A549 (cell line): ENCODE measurements around the gene ZBTB45. TPM values are rescaled to one million over a fixed set of nuclear protein-coding genes. Genes with fewer than 3 reads are reported as not detected.

Experiments used
- ATAC-seq, 2 experiments: fragments of 200-7000 bp in 1 of 2; fragments of >200 bp in 1 of 2; cut with Nextera tagmentation in 1 of 2; cut with Tn5 transposase in 1 of 2; 3 replicates each; pipeline versions ENCODE4 v1.8.0 to v1.9.1; 2018 to 2020; ENCODE audit warnings: mild to moderate bottlenecking in 1 of 2, moderate library complexity in 1 of 2
- CTCF ChIA-PET: fragments of 300-600 bp; sonication (Branson Sonifier 250); formaldehyde crosslinking; extraction: SDS; loops from one replicate; lab custom pipeline; 2021; ENCODE audit warnings: antibody characterized with exemption, inconsistent platforms; lab: Yijun Ruan, JAX
- POLR2A ChIA-PET: fragments of 350-600 bp; formaldehyde crosslinking; extraction: SDS; loops from one replicate; lab custom pipeline; 2021; ENCODE audit warnings: antibody characterized with exemption, inconsistent platforms; lab: Yijun Ruan, JAX
- DNase-seq, 2 experiments: peaks; one replicate each; pipeline versions ENCODE4 v3.0.0 to v3.0.0-alpha.2; 2011 to 2016; ENCODE audit warnings: low read depth in 1 of 2, low spot score in 1 of 2
- FAIRE-seq: peaks from 2 replicates; lab custom pipeline; 2011; peaks lifted over from hg19 to GRCh38; lab: Jason Lieb, UNC
- H3K27ac ChIP-seq, 2 experiments: fragments of >200 bp; sonication (Bioruptor Twin); formaldehyde crosslinking; 3 replicates each; pipeline ENCODE4 v1.5.1; 2016 to 2017
- H3K4me1 ChIP-seq: fragments of >200 bp; sonication (Bioruptor Twin); formaldehyde crosslinking; 3 replicates; pipeline ENCODE4 v1.6.1; 2016
- H3K4me2 ChIP-seq: fragments of >200 bp; sonication (Bioruptor Twin); formaldehyde crosslinking; 3 replicates; pipeline ENCODE4 v1.6.1; 2016
- H3K4me3 ChIP-seq: fragments of >200 bp; sonication (Bioruptor Twin); formaldehyde crosslinking; 3 replicates; pipeline ENCODE4 v1.5.1; 2016
- H3K9me3 ChIP-seq: fragments of >200 bp; sonication (Bioruptor Twin); formaldehyde crosslinking; 3 replicates; pipeline ENCODE4 v1.6.1; 2016
- BHLHE40 ChIP-seq: IDR thresholded peaks from 2 replicates; pipeline ENCODE4 v1.6.1; 2012; ENCODE audit warnings: low read depth, low read length, inconsistent platforms
- CBX8 ChIP-seq: fragments of 200-600 bp; sonication (generic); IDR thresholded peaks from 2 replicates; pipeline ENCODE4 v1.6.1; 2016
- EHF ChIP-seq: fragments of 250-450 bp; sonication (Bioruptor Pico); IDR thresholded peaks from 2 replicates; pipeline ENCODE4 v1.5.0; 2020; ENCODE audit warnings: mild to moderate bottlenecking
- GATA3 ChIP-seq: IDR thresholded peaks from 2 replicates; pipeline ENCODE4 v1.6.1; 2012; ENCODE audit warnings: borderline replicate concordance
- HEYL ChIP-seq: fragments of 250-450 bp; sonication (Bioruptor Pico); IDR thresholded peaks from 2 replicates; pipeline ENCODE4 v1.8.0; 2021; ENCODE audit warnings: mild to moderate bottlenecking, moderate library complexity
- HOXB13 ChIP-seq: fragments of 250-450 bp; sonication (Bioruptor Pico); IDR thresholded peaks from 2 replicates; pipeline ENCODE4 v1.5.0; 2020; ENCODE audit warnings: low read depth, mild to moderate bottlenecking, moderate library complexity
- HOXB5 ChIP-seq: fragments of 250-450 bp; sonication (Bioruptor Pico); IDR thresholded peaks from 2 replicates; pipeline ENCODE4 v1.5.0; 2020; ENCODE audit warnings: mild to moderate bottlenecking, moderate library complexity
- JUN ChIP-seq, 2 experiments: fragments of >200 bp; sonication (Bioruptor Twin); formaldehyde crosslinking; IDR thresholded peaks; 2 replicates in 1 of 2; 3 replicates in 1 of 2; pipeline ENCODE4 v1.6.1; 2016 to 2017
- KDM1A ChIP-seq: fragments of 200-600 bp; sonication (generic); IDR thresholded peaks from 2 replicates; pipeline ENCODE4 v1.6.1; 2016; ENCODE audit warnings: low read depth, mild to moderate bottlenecking
- MAZ ChIP-seq: fragments of 150-350 bp; IDR thresholded peaks from 2 replicates; pipeline ENCODE4 v1.6.1; 2014; ENCODE audit warnings: antibody characterized with exemption, low read depth, low read length, borderline replicate concordance
- NPAS2 ChIP-seq: fragments of 250-450 bp; sonication (Bioruptor Pico); IDR thresholded peaks from 2 replicates; pipeline ENCODE4 v1.8.0; 2022; ENCODE audit warnings: mild to moderate bottlenecking, moderate library complexity, borderline replicate concordance
- POLR2AphosphoS2 ChIP-seq: conservative IDR thresholded peaks from 2 replicates; pipeline ENCODE4 v1.6.1; 2012; ENCODE audit warnings: low read length, improper control_type of control experiment, inconsistent platforms
- RARB ChIP-seq: fragments of 250-450 bp; sonication (Bioruptor Pico); IDR thresholded peaks from 2 replicates; pipeline ENCODE4 v1.8.0; 2021; ENCODE audit warnings: mild to moderate bottlenecking, moderate library complexity
- SREBF2 ChIP-seq: fragments of 450-650 bp; IDR thresholded peaks from 2 replicates; pipeline ENCODE4 v1.6.1; 2014; ENCODE audit warnings: mild to moderate bottlenecking, moderate library complexity
- WGBS: methylation state at CpG from one replicate; pipeline ENCODE4 v1.1.6; 2017; ENCODE audit errors: missing lambda C conversion rate; 5-methylcytosine and 5-hydroxymethylcytosine counted together
- polyA plus RNA-seq, 4 experiments: library from polyadenylated mRNA; depleted of rRNA in 3 of 4; stranded (reverse); fragments of >200 nt; fragmentation: RNase III in 1 of 4; extraction: RNeasy Plus Mini Kit Qiagen cat#74134 plus additional on column Dnase treatment in 1 of 4; gene quantifications; 2 replicates in 3 of 4; 3 replicates in 1 of 4; pipeline ENCODE4 v1.2.3, GENCODE V29; 2011 to 2017
- TF ChIP-seq, protein P1 (sequence below): IDR thresholded peaks from 2 replicates; pipeline ENCODE4 v1.6.1; 2012; ENCODE audit warnings: low read depth, borderline replicate concordance
- TF ChIP-seq, protein P2 (sequence below): fragments of 150-350 bp; IDR thresholded peaks from 2 replicates; pipeline ENCODE4 v1.6.1; 2014; ENCODE audit warnings: low read depth, mild to moderate bottlenecking, low read length
- TF ChIP-seq, protein P3 (sequence below): fragments of 200-600 bp; sonication (generic); IDR thresholded peaks from 2 replicates; pipeline ENCODE4 v1.6.1; 2016; ENCODE audit warnings: antibody characterized with exemption, mild to moderate bottlenecking, moderate library complexity
- TF ChIP-seq, protein P4 (sequence below): IDR thresholded peaks from 2 replicates; pipeline ENCODE4 v1.6.1; 2012
- TF ChIP-seq, protein P5 (sequence below): fragments of >200 bp; sonication (Bioruptor Twin); formaldehyde crosslinking; IDR thresholded peaks from 3 replicates; pipeline ENCODE4 v1.5.1; 2016

ZBTB45 gene
- polyA plus RNA-seq, 2 of the 4 experiments (the other 2 are of a cell fraction), result 6.4 to 13.4 TPM

DNA sequence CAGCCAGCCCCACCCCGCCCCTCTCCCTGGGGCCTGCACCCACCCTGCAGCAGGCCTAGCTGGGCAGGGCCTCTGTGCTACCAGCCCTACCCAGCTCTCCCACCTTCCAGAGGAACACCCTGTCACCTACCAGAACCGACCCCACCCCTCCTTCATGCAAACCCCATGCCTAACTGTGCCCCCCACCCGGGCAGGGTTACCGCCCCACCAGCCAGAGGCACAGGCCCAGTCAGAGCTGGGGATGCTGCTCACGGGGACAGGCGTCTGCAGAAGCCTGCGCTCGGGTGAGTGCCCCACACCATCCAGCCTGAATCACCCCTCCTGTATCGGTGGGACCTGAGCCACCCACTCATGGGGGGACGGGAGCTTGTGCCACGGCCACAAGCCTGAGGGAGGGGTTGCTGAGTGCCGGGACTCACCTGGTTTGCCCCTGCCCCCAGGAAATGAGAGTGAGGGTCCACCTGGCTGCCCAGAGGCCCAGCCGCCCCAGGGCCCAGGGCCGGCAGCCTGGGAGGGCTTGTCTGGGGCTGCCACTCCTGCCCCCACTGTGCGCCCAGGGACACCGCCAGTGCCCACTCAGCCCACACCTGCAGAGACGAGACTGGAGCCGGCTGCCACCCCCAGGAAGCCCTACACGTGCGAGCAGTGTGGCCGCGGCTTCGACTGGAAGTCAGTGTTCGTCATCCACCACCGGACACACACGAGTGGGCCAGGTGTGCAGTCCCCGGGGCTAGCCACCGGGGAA, 39.7 kb downstream of the ZBTB45 start:
- no peak overlapping the region for H3K27ac ChIP-seq
- H3K4me3 ChIP-seq, result no peak overlapping the region
- H3K4me2 ChIP-seq, result no peak overlapping the region
- 88% methylated on average over 27 of the region's 28 CpGs for WGBS
- ChIA-PET POLR2A (no interaction called here), CTCF (interaction anchor here (0.7 to 3.2 kb wide), 5 partner anchors 10 to 109 kb away, joined by 3 to 24 read pairs (median 4); partner anchors contain the start of gene ZBTB45)
- H3K4me1 ChIP-seq, result peaks cover 12% of the 10 kb centered on the region; the same call in 2 of the 3 replicates
- FAIRE-seq (no peak), ATAC-seq (no peak), DNase-seq (no peak)
- H3K9me3 ChIP-seq, result no peaks in the 10 kb centered on the region
- TF ChIP-seq EHF (CRISPR knock-in tag) (no peak), GATA3 (no peak), JUN (IDR thresholded peaks at IDR 0.05) (no peak), MAZ (no peak), BHLHE40 (no peak), CBX8 (no peak), HEYL (CRISPR knock-in tag) (no peak), NPAS2 (no peak), POLR2AphosphoS2 (no peak), HOXB13 (no peak), RARB (CRISPR knock-in tag) (no peak), KDM1A (no peak), HOXB5 (CRISPR knock-in tag) (no peak), SREBF2 (no peak)
- TF ChIP-seq, protein P1, sequence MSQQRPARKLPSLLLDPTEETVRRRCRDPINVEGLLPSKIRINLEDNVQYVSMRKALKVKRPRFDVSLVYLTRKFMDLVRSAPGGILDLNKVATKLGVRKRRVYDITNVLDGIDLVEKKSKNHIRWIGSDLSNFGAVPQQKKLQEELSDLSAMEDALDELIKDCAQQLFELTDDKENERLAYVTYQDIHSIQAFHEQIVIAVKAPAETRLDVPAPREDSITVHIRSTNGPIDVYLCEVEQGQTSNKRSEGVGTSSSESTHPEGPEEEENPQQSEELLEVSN, result no peak
- TF ChIP-seq, protein P2, sequence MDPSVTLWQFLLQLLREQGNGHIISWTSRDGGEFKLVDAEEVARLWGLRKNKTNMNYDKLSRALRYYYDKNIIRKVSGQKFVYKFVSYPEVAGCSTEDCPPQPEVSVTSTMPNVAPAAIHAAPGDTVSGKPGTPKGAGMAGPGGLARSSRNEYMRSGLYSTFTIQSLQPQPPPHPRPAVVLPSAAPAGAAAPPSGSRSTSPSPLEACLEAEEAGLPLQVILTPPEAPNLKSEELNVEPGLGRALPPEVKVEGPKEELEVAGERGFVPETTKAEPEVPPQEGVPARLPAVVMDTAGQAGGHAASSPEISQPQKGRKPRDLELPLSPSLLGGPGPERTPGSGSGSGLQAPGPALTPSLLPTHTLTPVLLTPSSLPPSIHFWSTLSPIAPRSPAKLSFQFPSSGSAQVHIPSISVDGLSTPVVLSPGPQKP, result no peak
- TF ChIP-seq, protein P3, sequence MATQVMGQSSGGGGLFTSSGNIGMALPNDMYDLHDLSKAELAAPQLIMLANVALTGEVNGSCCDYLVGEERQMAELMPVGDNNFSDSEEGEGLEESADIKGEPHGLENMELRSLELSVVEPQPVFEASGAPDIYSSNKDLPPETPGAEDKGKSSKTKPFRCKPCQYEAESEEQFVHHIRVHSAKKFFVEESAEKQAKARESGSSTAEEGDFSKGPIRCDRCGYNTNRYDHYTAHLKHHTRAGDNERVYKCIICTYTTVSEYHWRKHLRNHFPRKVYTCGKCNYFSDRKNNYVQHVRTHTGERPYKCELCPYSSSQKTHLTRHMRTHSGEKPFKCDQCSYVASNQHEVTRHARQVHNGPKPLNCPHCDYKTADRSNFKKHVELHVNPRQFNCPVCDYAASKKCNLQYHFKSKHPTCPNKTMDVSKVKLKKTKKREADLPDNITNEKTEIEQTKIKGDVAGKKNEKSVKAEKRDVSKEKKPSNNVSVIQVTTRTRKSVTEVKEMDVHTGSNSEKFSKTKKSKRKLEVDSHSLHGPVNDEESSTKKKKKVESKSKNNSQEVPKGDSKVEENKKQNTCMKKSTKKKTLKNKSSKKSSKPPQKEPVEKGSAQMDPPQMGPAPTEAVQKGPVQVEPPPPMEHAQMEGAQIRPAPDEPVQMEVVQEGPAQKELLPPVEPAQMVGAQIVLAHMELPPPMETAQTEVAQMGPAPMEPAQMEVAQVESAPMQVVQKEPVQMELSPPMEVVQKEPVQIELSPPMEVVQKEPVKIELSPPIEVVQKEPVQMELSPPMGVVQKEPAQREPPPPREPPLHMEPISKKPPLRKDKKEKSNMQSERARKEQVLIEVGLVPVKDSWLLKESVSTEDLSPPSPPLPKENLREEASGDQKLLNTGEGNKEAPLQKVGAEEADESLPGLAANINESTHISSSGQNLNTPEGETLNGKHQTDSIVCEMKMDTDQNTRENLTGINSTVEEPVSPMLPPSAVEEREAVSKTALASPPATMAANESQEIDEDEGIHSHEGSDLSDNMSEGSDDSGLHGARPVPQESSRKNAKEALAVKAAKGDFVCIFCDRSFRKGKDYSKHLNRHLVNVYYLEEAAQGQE, result no peak

DNA sequence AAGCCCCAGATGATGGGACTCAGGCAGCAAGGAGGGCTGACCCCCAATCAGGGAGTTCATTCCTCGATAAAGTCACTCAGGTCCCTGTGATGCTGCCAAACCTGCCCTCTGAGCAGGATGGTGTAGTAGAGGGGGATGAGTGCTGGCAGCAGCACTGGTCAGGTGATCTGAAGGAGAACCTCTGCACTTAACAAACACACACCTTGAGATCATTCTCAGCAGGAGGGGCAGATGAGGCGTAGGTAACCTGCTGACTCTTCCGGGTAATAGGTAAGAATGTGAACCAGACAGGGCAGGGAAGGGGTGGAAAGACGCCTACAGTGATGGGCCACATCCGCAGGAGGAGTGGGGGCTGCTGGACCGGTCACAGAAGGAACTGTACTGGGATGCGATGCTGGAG, 40.3 kb downstream of the ZBTB45 start:
- 94% methylated on average over 7 of the region's 7 CpGs for WGBS
- Histone ChIP-seq H3K4me2 (no peak overlapping the region), H3K4me3 (no peak overlapping the region), H3K27ac (no peak overlapping the region), H3K4me1 (peaks cover 14% of the 10 kb centered on the region; the same call in 2 of the 3 replicates), H3K9me3 (no peaks in the 10 kb centered on the region)
- ChIA-PET POLR2A (interaction anchor here (0.6 kb wide), 1 partner anchor 80 kb away, joined by 3 read pairs; no protein-coding TSS in a partner anchor), CTCF (interaction anchor here (1.0 to 5.2 kb wide), 3 partner anchors 12 to 40 kb away, joined by 3 to 39 read pairs (median 5); partner anchors contain the start of gene ZBTB45)
- TF ChIP-seq, protein P4, sequence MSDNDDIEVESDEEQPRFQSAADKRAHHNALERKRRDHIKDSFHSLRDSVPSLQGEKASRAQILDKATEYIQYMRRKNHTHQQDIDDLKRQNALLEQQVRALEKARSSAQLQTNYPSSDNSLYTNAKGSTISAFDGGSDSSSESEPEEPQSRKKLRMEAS, result no peak
- TF ChIP-seq, protein P5, sequence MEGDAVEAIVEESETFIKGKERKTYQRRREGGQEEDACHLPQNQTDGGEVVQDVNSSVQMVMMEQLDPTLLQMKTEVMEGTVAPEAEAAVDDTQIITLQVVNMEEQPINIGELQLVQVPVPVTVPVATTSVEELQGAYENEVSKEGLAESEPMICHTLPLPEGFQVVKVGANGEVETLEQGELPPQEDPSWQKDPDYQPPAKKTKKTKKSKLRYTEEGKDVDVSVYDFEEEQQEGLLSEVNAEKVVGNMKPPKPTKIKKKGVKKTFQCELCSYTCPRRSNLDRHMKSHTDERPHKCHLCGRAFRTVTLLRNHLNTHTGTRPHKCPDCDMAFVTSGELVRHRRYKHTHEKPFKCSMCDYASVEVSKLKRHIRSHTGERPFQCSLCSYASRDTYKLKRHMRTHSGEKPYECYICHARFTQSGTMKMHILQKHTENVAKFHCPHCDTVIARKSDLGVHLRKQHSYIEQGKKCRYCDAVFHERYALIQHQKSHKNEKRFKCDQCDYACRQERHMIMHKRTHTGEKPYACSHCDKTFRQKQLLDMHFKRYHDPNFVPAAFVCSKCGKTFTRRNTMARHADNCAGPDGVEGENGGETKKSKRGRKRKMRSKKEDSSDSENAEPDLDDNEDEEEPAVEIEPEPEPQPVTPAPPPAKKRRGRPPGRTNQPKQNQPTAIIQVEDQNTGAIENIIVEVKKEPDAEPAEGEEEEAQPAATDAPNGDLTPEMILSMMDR, result no peak
- DNase-seq, result no peak
- no peak for ATAC-seq
- FAIRE-seq, result no peak
